SK-N-SH (cell line): Measurements from ENCODE around the gene ANKS6. TPM values are rescaled to one million over a fixed set of nuclear protein-coding genes. Genes with fewer than 3 reads are reported as not detected.

Source experiments
- CTCF ChIA-PET: fragments of 300-600, 350-600 bp; formaldehyde crosslinking; extraction: SDS; loops from one replicate; lab custom pipeline; 2021; lab: Yijun Ruan, JAX
- POLR2A ChIA-PET: fragments of 350-600 bp; sonication (Branson Sonifier 250); formaldehyde crosslinking; extraction: SDS; loops from one replicate; lab custom pipeline; 2020; ENCODE audit warnings: antibody characterized with exemption, inconsistent platforms; lab: Yijun Ruan, JAX
- DNase-seq: peaks from one replicate; pipeline ENCODE4 v3.0.0; 2012
- H2AFZ ChIP-seq: fragments of 200-600 bp; sonication (generic); 2 replicates; pipeline ENCODE4 v1.8.1; 2016; ENCODE audit warnings: antibody characterized with exemption, mild to moderate bottlenecking, low read depth
- H3F3A ChIP-seq: fragments of 200-600 bp; sonication (generic); replicated peaks from 2 replicates; pipeline ENCODE3; 2016; ENCODE audit warnings: antibody characterized with exemption, mild to moderate bottlenecking; ENCODE audit not compliant: insufficient read depth
- H3K27ac ChIP-seq, 2 experiments: fragments of 200-500 bp in 1 of 2; fragments of 200-600 bp in 1 of 2; sonication (Bioruptor generic) in 1 of 2; sonication (generic), shearing (Covaris generic) in 1 of 2; 2 replicates each; pipeline versions ENCODE4 v1.5.1 to v1.6.1; 2014 to 2016; ENCODE audit warnings: low read depth in 2 of 2, inconsistent platforms in 1 of 2, low read length in 1 of 2, mild to moderate bottlenecking in 1 of 2, mixed read lengths in 1 of 2
- H3K27me3 ChIP-seq: fragments of 200-600 bp; sonication (generic), shearing (Covaris generic); 2 replicates; pipeline ENCODE4 v1.6.1; 2016; ENCODE audit warnings: mixed run types; ENCODE audit not compliant: insufficient read depth
- H3K36me3 ChIP-seq, 2 experiments: fragments of 200-500 bp in 1 of 2; fragments of 200-600 bp in 1 of 2; sonication (Bioruptor generic) in 1 of 2; sonication (generic) in 1 of 2; replicated peaks in 1 of 2; 2 replicates each; pipeline versions ENCODE3 to v1.5.1; 2014 to 2016; ENCODE audit warnings: low read length in 1 of 2, mild to moderate bottlenecking in 1 of 2; ENCODE audit not compliant: insufficient read depth in 2 of 2, control insufficient read depth in 1 of 2
- H3K4me1 ChIP-seq, 2 experiments: fragments of 200-500 bp in 1 of 2; fragments of 200-600 bp in 1 of 2; sonication (Bioruptor generic) in 1 of 2; sonication (generic), shearing (Covaris generic) in 1 of 2; 2 replicates each; pipeline versions ENCODE4 v1.5.1 to v1.6.1; 2014 to 2016; ENCODE audit warnings: low read depth in 1 of 2, low read length in 1 of 2, mixed run types in 1 of 2; ENCODE audit not compliant: insufficient read depth in 2 of 2, control insufficient read depth in 1 of 2
- H3K4me2 ChIP-seq: fragments of 200-600 bp; sonication (generic), shearing (Covaris generic); 2 replicates; pipeline ENCODE4 v1.6.1; 2017; ENCODE audit warnings: mixed run types
- H3K4me3 ChIP-seq, 2 experiments: fragments of 200-500 bp in 1 of 2; fragments of 200-600 bp in 1 of 2; sonication (Bioruptor generic) in 1 of 2; sonication (generic), shearing (Covaris generic) in 1 of 2; 2 replicates each; pipeline versions ENCODE4 v1.5.1 to v1.8.1; 2014 to 2016; ENCODE audit warnings: low read depth in 2 of 2, inconsistent platforms in 1 of 2, low read length in 1 of 2, mild to moderate bottlenecking in 1 of 2, mixed read lengths in 1 of 2, moderate library complexity in 1 of 2
- H3K79me2 ChIP-seq: fragments of 200-600 bp; sonication (generic); 2 replicates; pipeline ENCODE4 v1.8.1; 2017; ENCODE audit warnings: mild to moderate bottlenecking; ENCODE audit not compliant: insufficient read depth
- H3K9ac ChIP-seq: fragments of 200-600 bp; sonication (generic); 2 replicates; pipeline ENCODE4 v1.6.1; 2017; ENCODE audit warnings: mixed run types
- H3K9me2 ChIP-seq: fragments of 200-600 bp; sonication (generic); 2 replicates; pipeline ENCODE4 v1.6.1; 2017; ENCODE audit warnings: mixed run types
- H3K9me3 ChIP-seq: fragments of 200-600 bp; sonication (generic); 2 replicates; pipeline ENCODE4 v1.6.1; 2017; ENCODE audit warnings: mixed run types, mild to moderate bottlenecking, moderate library complexity
- H4K20me1 ChIP-seq: fragments of 200-600 bp; sonication (generic); 2 replicates; pipeline ENCODE4 v1.6.1; 2017; ENCODE audit warnings: mild to moderate bottlenecking, mixed run types; ENCODE audit not compliant: insufficient read depth
- CHD2 ChIP-seq: fragments of 150-350 bp; IDR thresholded peaks from 2 replicates; pipeline ENCODE4 v1.6.1; 2018; ENCODE audit warnings: low read length; ENCODE audit not compliant: partially characterized antibody
- EZH2phosphoT487 ChIP-seq: fragments of 200-600 bp; sonication (generic); IDR thresholded peaks from 2 replicates; pipeline ENCODE4 v1.6.1; 2017; ENCODE audit warnings: low read depth, mixed run types, mild to moderate bottlenecking, antibody characterized with exemption, moderate library complexity, borderline replicate concordance
- FOSL2 ChIP-seq: IDR thresholded peaks from 2 replicates; pipeline ENCODE4 v1.4.0; 2012; ENCODE audit warnings: low read depth, mild to moderate bottlenecking, moderate library complexity, borderline replicate concordance
- FOXM1 ChIP-seq: IDR thresholded peaks from 2 replicates; pipeline ENCODE4 v1.4.0; 2012; ENCODE audit warnings: low read depth, mild to moderate bottlenecking
- GATA2 ChIP-seq: sonication (generic); formaldehyde crosslinking; IDR thresholded peaks from 2 replicates; pipeline ENCODE4 v1.5.0; 2020; ENCODE audit warnings: mild to moderate bottlenecking, missing genetic modification reagents
- JUND ChIP-seq: IDR thresholded peaks from 2 replicates; pipeline ENCODE4 v1.4.0; 2012
- NFIC ChIP-seq: IDR thresholded peaks from 2 replicates; pipeline ENCODE4 v1.4.0; 2012; ENCODE audit warnings: borderline replicate concordance
- PBX3 ChIP-seq: IDR thresholded peaks from 2 replicates; pipeline ENCODE4; 2012
- RCOR1 ChIP-seq: fragments of 150-350 bp; IDR thresholded peaks from 2 replicates; pipeline ENCODE4 v1.6.1; 2017; ENCODE audit warnings: antibody characterized with exemption, low read length
- RXRA ChIP-seq: IDR thresholded peaks from 2 replicates; pipeline ENCODE4 v1.4.0; 2012; ENCODE audit warnings: low read depth, mild to moderate bottlenecking, borderline replicate concordance
- SIN3A ChIP-seq: IDR thresholded peaks from 2 replicates; pipeline ENCODE4 v1.6.1; 2012; ENCODE audit warnings: low read depth, mild to moderate bottlenecking, low read length, moderate library complexity, borderline replicate concordance
- SMC3 ChIP-seq: IDR thresholded peaks from 2 replicates; pipeline ENCODE4 v1.6.1; 2012; ENCODE audit warnings: low read depth, low read length, improper control_type of control experiment
- USF2 ChIP-seq: fragments of 150-350 bp; IDR thresholded peaks from 2 replicates; pipeline ENCODE4 v1.6.1; 2017; ENCODE audit warnings: antibody characterized with exemption, low read length, low read depth, borderline replicate concordance
- WGBS: methylation state at CpG from one replicate; pipeline ENCODE4 v1.1.6; 2017; ENCODE audit warnings: low lambda C conversion rate; 5-methylcytosine and 5-hydroxymethylcytosine counted together
- polyA plus RNA-seq, 3 experiments: library from polyadenylated mRNA; depleted of rRNA; stranded (reverse); fragments of >200 nt; gene quantifications; 2 replicates each; pipeline ENCODE4 v1.2.3, GENCODE V29; 2012
- TF ChIP-seq, protein P1 (sequence below): fragments of 200-600 bp; sonication (generic); IDR thresholded peaks from 2 replicates; pipeline ENCODE4 v1.6.1; 2017; ENCODE audit warnings: antibody characterized with exemption, mild to moderate bottlenecking, moderate library complexity
- TF ChIP-seq, protein P2 (sequence below): fragments of 150-350 bp; IDR thresholded peaks from 2 replicates; pipeline ENCODE4 v1.6.1; 2016; ENCODE audit warnings: mild to moderate bottlenecking, low read depth, low read length
- TF ChIP-seq, protein P3 (sequence below): IDR thresholded peaks from 2 replicates; pipeline ENCODE4 v1.4.0; 2012; ENCODE audit warnings: low read depth

ANKS6 gene
- polyA plus RNA-seq, 1 of the 3 experiments (the other 2 are of a cell fraction) = 29.3 TPM

DNA sequence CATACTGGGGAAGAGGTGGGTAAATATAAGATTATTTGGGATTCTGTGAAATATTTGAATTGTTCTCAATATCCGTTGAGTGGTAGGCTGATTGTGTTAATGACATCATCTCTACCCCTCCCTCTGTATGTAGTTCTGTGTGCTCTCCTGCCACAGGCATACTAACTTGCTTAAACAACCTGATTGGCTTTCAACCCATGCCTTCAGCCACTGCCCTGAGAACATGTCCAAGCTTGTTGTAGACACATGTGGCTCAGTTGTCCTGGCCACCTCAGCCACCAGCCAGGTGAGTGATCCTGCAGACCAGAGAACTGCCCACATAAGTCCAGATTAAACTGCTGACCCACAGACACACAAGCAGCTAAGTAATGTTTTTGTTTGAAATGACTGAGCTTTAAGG is 31.1 kb downstream of the ANKS6 start:
- no peak overlapping the region for H3K9ac ChIP-seq
- no peak overlapping the region for H3K27ac ChIP-seq
- H3K9me3 ChIP-seq = peaks cover 11% of the 10 kb centered on the region
- H3K9me2 ChIP-seq = no peaks in the 10 kb centered on the region
- H3K27me3 ChIP-seq = no peaks in the 10 kb centered on the region
- no peaks in the 10 kb centered on the region for H3K4me1 ChIP-seq
- H3F3A ChIP-seq = no peaks in the 10 kb centered on the region
- no peak overlapping the region for H3K4me3 ChIP-seq
- TF ChIP-seq SMC3 = no peak
- no peak for TF ChIP-seq NFIC
- no peak for TF ChIP-seq USF2
- TF ChIP-seq FOSL2 = no peak
- no peak for TF ChIP-seq RXRA
- no peak for TF ChIP-seq FOXM1
- TF ChIP-seq GATA2 (CRISPR knock-in tag) = no peak
- H3K79me2 ChIP-seq = no peaks in the 10 kb centered on the region
- CTCF ChIA-PET = interaction anchor here (1.6 to 3.0 kb wide), 3 partner anchors 10 to 450 kb away, joined by 3 to 29 read pairs (median 4); no protein-coding TSS in a partner anchor
- no peaks in the 10 kb centered on the region for H4K20me1 ChIP-seq
- no peak overlapping the region for H3K4me2 ChIP-seq
- peaks cover 35% of the 10 kb centered on the region in 2 experiments for H3K36me3 ChIP-seq
- WGBS = 90% methylated on average over 1 of the region's 1 CpG
- POLR2A ChIA-PET = no interaction called here
- no peak for DNase-seq
- H2AFZ ChIP-seq = no peak overlapping the region

DNA sequence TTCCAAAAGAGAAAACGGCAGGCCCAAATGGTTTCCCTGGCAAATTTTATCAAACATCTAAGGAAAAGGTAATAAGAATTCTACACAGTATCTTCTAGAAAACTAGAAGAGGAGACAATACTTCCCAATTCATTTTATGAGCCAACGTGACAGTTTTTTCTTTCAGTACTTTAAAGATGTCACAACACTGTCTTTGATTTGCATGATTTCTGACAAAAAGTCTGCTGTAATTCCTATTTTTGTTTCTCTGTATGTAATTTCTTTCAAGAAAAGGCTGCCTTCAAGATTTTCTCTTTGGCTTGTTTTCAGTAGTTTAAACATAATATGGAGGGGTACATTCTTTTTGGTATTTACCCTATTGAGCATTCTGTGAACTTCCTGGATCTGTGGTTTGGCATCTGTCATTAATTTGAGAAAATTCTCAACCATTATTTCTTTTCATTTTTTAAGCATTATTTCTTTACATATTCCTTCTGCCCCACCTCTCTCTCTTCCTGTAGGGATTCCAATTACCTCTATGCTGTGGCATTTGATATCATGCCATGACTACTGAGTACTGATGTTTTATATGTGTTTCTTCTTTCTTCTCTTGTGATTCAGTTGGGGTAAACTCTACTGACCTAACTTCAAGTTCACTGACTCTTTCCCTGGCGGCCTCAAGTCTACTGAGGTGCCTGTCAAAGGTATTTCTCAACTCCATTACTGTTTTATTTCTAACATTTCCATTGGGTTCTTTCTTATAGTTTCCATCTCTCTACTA is 32.2 kb downstream of the ANKS6 start:
- Histone ChIP-seq H3K79me2 (no peaks in the 10 kb centered on the region), H3K4me1 (no peaks in the 10 kb centered on the region), H4K20me1 (no peaks in the 10 kb centered on the region), H3K4me3 (no peak overlapping the region), H3K27ac (no peak overlapping the region), H3K4me2 (no peak overlapping the region), H2AFZ (no peak overlapping the region), H3K36me3 (peaks cover 36 to 38% of the 10 kb centered on the region in 2 experiments), H3F3A (no peaks in the 10 kb centered on the region), H3K9me2 (no peaks in the 10 kb centered on the region), H3K9me3 (peaks cover 11% of the 10 kb centered on the region), H3K27me3 (no peaks in the 10 kb centered on the region), H3K9ac (no peak overlapping the region)
- POLR2A ChIA-PET = no interaction called here
- WGBS = 98% methylated on average over 3 of the region's 3 CpGs
- no peak for DNase-seq
- TF ChIP-seq EZH2phosphoT487 (no peak), USF2 (no peak), SMC3 (no peak), PBX3 (no peak), CHD2 (no peak), RCOR1 (no peak), JUND (no peak), SIN3A (no peak)
- TF ChIP-seq, protein P1, sequence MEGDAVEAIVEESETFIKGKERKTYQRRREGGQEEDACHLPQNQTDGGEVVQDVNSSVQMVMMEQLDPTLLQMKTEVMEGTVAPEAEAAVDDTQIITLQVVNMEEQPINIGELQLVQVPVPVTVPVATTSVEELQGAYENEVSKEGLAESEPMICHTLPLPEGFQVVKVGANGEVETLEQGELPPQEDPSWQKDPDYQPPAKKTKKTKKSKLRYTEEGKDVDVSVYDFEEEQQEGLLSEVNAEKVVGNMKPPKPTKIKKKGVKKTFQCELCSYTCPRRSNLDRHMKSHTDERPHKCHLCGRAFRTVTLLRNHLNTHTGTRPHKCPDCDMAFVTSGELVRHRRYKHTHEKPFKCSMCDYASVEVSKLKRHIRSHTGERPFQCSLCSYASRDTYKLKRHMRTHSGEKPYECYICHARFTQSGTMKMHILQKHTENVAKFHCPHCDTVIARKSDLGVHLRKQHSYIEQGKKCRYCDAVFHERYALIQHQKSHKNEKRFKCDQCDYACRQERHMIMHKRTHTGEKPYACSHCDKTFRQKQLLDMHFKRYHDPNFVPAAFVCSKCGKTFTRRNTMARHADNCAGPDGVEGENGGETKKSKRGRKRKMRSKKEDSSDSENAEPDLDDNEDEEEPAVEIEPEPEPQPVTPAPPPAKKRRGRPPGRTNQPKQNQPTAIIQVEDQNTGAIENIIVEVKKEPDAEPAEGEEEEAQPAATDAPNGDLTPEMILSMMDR = no peak
- TF ChIP-seq, protein P2, sequence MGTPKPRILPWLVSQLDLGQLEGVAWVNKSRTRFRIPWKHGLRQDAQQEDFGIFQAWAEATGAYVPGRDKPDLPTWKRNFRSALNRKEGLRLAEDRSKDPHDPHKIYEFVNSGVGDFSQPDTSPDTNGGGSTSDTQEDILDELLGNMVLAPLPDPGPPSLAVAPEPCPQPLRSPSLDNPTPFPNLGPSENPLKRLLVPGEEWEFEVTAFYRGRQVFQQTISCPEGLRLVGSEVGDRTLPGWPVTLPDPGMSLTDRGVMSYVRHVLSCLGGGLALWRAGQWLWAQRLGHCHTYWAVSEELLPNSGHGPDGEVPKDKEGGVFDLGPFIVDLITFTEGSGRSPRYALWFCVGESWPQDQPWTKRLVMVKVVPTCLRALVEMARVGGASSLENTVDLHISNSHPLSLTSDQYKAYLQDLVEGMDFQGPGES = no peak
- TF ChIP-seq, protein P3, sequence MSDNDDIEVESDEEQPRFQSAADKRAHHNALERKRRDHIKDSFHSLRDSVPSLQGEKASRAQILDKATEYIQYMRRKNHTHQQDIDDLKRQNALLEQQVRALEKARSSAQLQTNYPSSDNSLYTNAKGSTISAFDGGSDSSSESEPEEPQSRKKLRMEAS = no peak
- CTCF ChIA-PET = no interaction called here
